Measurements from ENCODE around the gene GRHL1.
"Not testable (repeated sequence)": the region's sequence is repeated elsewhere in the genome, so short reads cannot be mapped to it uniquely, and the experiment has no call there.

Gene GRHL1

GRCh38 chr2:10014418-10015190 is 63.1 kb downstream of the GRHL1 start:
- Histone ChIP-seq H3K27me3 (ENCODE audit: low read depth, low read length) (no peaks in the 10 kb centered on the region), H3K9me3 (ENCODE audit: control insufficient read depth in 1 of 2, low read length in 2 of 2) (peaks cover 0 to 9% of the 10 kb centered on the region in 2 donors), H3K4me3 (ENCODE audit: low read depth in 1 of 2, low read length in 2 of 2) (no peak overlapping the region), H3K27ac (ENCODE audit: low read length) (no peak overlapping the region), H3K4me1 (ENCODE audit: control insufficient read depth in 1 of 2, insufficient read depth in 2 of 2, low read length in 2 of 2) (peaks cover 5 to 10% of the 10 kb centered on the region in 2 donors), H3K36me3 (ENCODE audit: control insufficient read depth in 1 of 2, insufficient read depth in 2 of 2, low read length in 2 of 2) (no peaks in the 10 kb centered on the region)

- not testable (repeated sequence) for H3K4me1 ChIP-seq (ENCODE audit: control insufficient read depth in 1 of 2, insufficient read depth in 2 of 2, low read length in 2 of 2); H3K36me3 ChIP-seq (ENCODE audit: control insufficient read depth in 1 of 2, insufficient read depth in 2 of 2, low read length in 2 of 2); H3K27ac ChIP-seq (ENCODE audit: low read length); H3K27me3 ChIP-seq (ENCODE audit: low read depth, low read length); H3K9me3 ChIP-seq (ENCODE audit: control insufficient read depth in 1 of 2, low read length in 2 of 2); H3K4me3 ChIP-seq (ENCODE audit: low read depth in 1 of 2, low read length in 2 of 2)
Measured at GRCh38 chr2:10015376-10015989, 64.0 kb downstream of the GRHL1 start.

- Histone ChIP-seq H3K4me3 (ENCODE audit: low read depth in 1 of 2, low read length in 2 of 2) (no peak overlapping the region), H3K27me3 (ENCODE audit: low read depth, low read length) (no peaks in the 10 kb centered on the region), H3K4me1 (ENCODE audit: control insufficient read depth in 1 of 2, insufficient read depth in 2 of 2, low read length in 2 of 2) (no peaks in the 10 kb centered on the region), H3K27ac (ENCODE audit: low read length) (no peak overlapping the region), H3K36me3 (ENCODE audit: control insufficient read depth in 1 of 2, insufficient read depth in 2 of 2, low read length in 2 of 2) (no peaks in the 10 kb centered on the region), H3K9me3 (ENCODE audit: control insufficient read depth in 1 of 2, low read length in 2 of 2) (peaks cover 0 to 9% of the 10 kb centered on the region in 2 donors)
Measured at GRCh38 chr2:10016001-10016801, 64.7 kb downstream of the GRHL1 start.

- Histone ChIP-seq H3K9me3 (ENCODE audit: control insufficient read depth in 1 of 2, low read length in 2 of 2) (peaks cover 0 to 9% of the 10 kb centered on the region in 2 donors), H3K4me1 (ENCODE audit: control insufficient read depth in 1 of 2, insufficient read depth in 2 of 2, low read length in 2 of 2) (no peaks in the 10 kb centered on the region), H3K27me3 (ENCODE audit: low read depth, low read length) (no peaks in the 10 kb centered on the region), H3K36me3 (ENCODE audit: control insufficient read depth in 1 of 2, insufficient read depth in 2 of 2, low read length in 2 of 2) (no peaks in the 10 kb centered on the region), H3K4me3 (ENCODE audit: low read depth in 1 of 2, low read length in 2 of 2) (no peak overlapping the region), H3K27ac (ENCODE audit: low read length) (no peak overlapping the region)
Measured at GRCh38 chr2:10016802-10017258, 65.3 kb downstream of the GRHL1 start.

GRCh38 chr2:10017313-10017941 is 65.9 kb downstream of the GRHL1 start:
- H3K9me3 ChIP-seq (ENCODE audit: control insufficient read depth in 1 of 2, low read length in 2 of 2), result peaks cover 0 to 9% of the 10 kb centered on the region in 2 donors
- H3K27me3 ChIP-seq (ENCODE audit: low read depth, low read length), result no peaks in the 10 kb centered on the region
- H3K27ac ChIP-seq (ENCODE audit: low read length), result no peak overlapping the region
- H3K4me1 ChIP-seq (ENCODE audit: control insufficient read depth in 1 of 2, insufficient read depth in 2 of 2, low read length in 2 of 2), result no peaks in the 10 kb centered on the region
- H3K36me3 ChIP-seq (ENCODE audit: control insufficient read depth in 1 of 2, insufficient read depth in 2 of 2, low read length in 2 of 2), result no peaks in the 10 kb centered on the region
- no peak overlapping the region for H3K4me3 ChIP-seq (ENCODE audit: low read depth in 1 of 2, low read length in 2 of 2)

- Histone ChIP-seq H3K4me1 (ENCODE audit: control insufficient read depth in 1 of 2, insufficient read depth in 2 of 2, low read length in 2 of 2) (no peaks in the 10 kb centered on the region), H3K27me3 (ENCODE audit: low read depth, low read length) (no peaks in the 10 kb centered on the region), H3K27ac (ENCODE audit: low read length) (no peak overlapping the region), H3K4me3 (ENCODE audit: low read depth in 1 of 2, low read length in 2 of 2) (no peak overlapping the region), H3K36me3 (ENCODE audit: control insufficient read depth in 1 of 2, insufficient read depth in 2 of 2, low read length in 2 of 2) (no peaks in the 10 kb centered on the region), H3K9me3 (ENCODE audit: control insufficient read depth in 1 of 2, low read length in 2 of 2) (peaks cover 0 to 9% of the 10 kb centered on the region in 2 donors)
Measured at GRCh38 chr2:10019174-10019573, 67.7 kb downstream of the GRHL1 start.

GRCh38 chr2:10019602-10020400 is 68.3 kb downstream of the GRHL1 start:
- H3K4me3 ChIP-seq (ENCODE audit: low read depth in 1 of 2, low read length in 2 of 2), result no peak overlapping the region
- no peaks in the 10 kb centered on the region for H3K36me3 ChIP-seq (ENCODE audit: control insufficient read depth in 1 of 2, insufficient read depth in 2 of 2, low read length in 2 of 2)
- H3K9me3 ChIP-seq (ENCODE audit: control insufficient read depth in 1 of 2, low read length in 2 of 2), result peaks cover 0 to 9% of the 10 kb centered on the region in 2 donors
- no peak overlapping the region for H3K27ac ChIP-seq (ENCODE audit: low read length)
- no peaks in the 10 kb centered on the region for H3K27me3 ChIP-seq (ENCODE audit: low read depth, low read length)
- H3K4me1 ChIP-seq (ENCODE audit: control insufficient read depth in 1 of 2, insufficient read depth in 2 of 2, low read length in 2 of 2), result no peaks in the 10 kb centered on the region

- Histone ChIP-seq H3K27me3 (ENCODE audit: low read depth, low read length) (no peaks in the 10 kb centered on the region), H3K9me3 (ENCODE audit: control insufficient read depth in 1 of 2, low read length in 2 of 2) (peaks cover 0 to 6% of the 10 kb centered on the region in 2 donors), H3K4me1 (ENCODE audit: control insufficient read depth in 1 of 2, insufficient read depth in 2 of 2, low read length in 2 of 2) (no peaks in the 10 kb centered on the region)
Measured at GRCh38 chr2:10022041-10022421, 70.5 kb downstream of the GRHL1 start.

GRCh38 chr2:10022445-10022844 is 71.0 kb downstream of the GRHL1 start:
- Histone ChIP-seq H3K27me3 (ENCODE audit: low read depth, low read length) (no peaks in the 10 kb centered on the region), H3K27ac (ENCODE audit: low read length) (no peak overlapping the region), H3K4me1 (ENCODE audit: control insufficient read depth in 1 of 2, insufficient read depth in 2 of 2, low read length in 2 of 2) (no peaks in the 10 kb centered on the region), H3K36me3 (ENCODE audit: control insufficient read depth in 1 of 2, insufficient read depth in 2 of 2, low read length in 2 of 2) (no peaks in the 10 kb centered on the region), H3K9me3 (ENCODE audit: control insufficient read depth in 1 of 2, low read length in 2 of 2) (peaks cover 0 to 2% of the 10 kb centered on the region in 2 donors), H3K4me3 (ENCODE audit: low read depth in 1 of 2, low read length in 2 of 2) (no peak overlapping the region)

More at GRCh38 chr2:10022041-10022421, 70.5 kb downstream of the GRHL1 start:
- H3K27ac ChIP-seq (ENCODE audit: low read length), result no peak overlapping the region
- no peak overlapping the region for H3K4me3 ChIP-seq (ENCODE audit: low read depth in 1 of 2, low read length in 2 of 2)
- H3K36me3 ChIP-seq (ENCODE audit: control insufficient read depth in 1 of 2, insufficient read depth in 2 of 2, low read length in 2 of 2), result no peaks in the 10 kb centered on the region

GRCh38 chr2:10022966-10023662 is 71.6 kb downstream of the GRHL1 start:
- Histone ChIP-seq H3K27me3 (ENCODE audit: low read depth, low read length) (no peaks in the 10 kb centered on the region), H3K36me3 (ENCODE audit: control insufficient read depth in 1 of 2, insufficient read depth in 2 of 2, low read length in 2 of 2) (no peaks in the 10 kb centered on the region), H3K4me3 (ENCODE audit: low read depth in 1 of 2, low read length in 2 of 2) (no peak overlapping the region), H3K4me1 (ENCODE audit: control insufficient read depth in 1 of 2, insufficient read depth in 2 of 2, low read length in 2 of 2) (no peaks in the 10 kb centered on the region), H3K27ac (ENCODE audit: low read length) (no peak overlapping the region), H3K9me3 (ENCODE audit: control insufficient read depth in 1 of 2, low read length in 2 of 2) (no peaks in the 10 kb centered on the region)
